WERI-Rb-1 (cell line): ENCODE results near the gene OMA1.

Experiments
- DNase-seq: peaks from one replicate; pipeline ENCODE4 v3.0.0-alpha.2; 2020
- H3K27ac ChIP-seq: fragments of 250-450 bp; sonication (Bioruptor Pico); 2 replicates; pipeline ENCODE4 v1.5.1; 2020; ENCODE audit warnings: mild to moderate bottlenecking, moderate library complexity
- H3K27me3 ChIP-seq: fragments of 250-450 bp; sonication (Bioruptor Pico); 2 replicates; pipeline ENCODE4 v1.5.1; 2021; ENCODE audit warnings: mild to moderate bottlenecking, low read depth, moderate library complexity; ENCODE audit not compliant: insufficient read depth, severe bottlenecking
- H3K36me3 ChIP-seq: fragments of 250-450 bp; sonication (Bioruptor Pico); 2 replicates; pipeline ENCODE4 v1.5.1; 2020; ENCODE audit warnings: mild to moderate bottlenecking, moderate library complexity
- H3K4me3 ChIP-seq: 2 replicates; pipeline ENCODE4 v1.5.1; 2011; ENCODE audit warnings: low read depth, mild to moderate bottlenecking, control low read depth, low read length
- H3K9me3 ChIP-seq: fragments of 250-450 bp; sonication (Bioruptor Pico); 2 replicates; pipeline ENCODE4 v1.5.1; 2021; ENCODE audit warnings: mild to moderate bottlenecking, moderate library complexity; ENCODE audit not compliant: severe bottlenecking
- CTCF ChIP-seq: IDR thresholded peaks from 2 replicates; pipeline ENCODE4 v1.5.1; 2011; ENCODE audit warnings: low read depth, mild to moderate bottlenecking, control low read depth, inconsistent platforms, low read length

Gene OMA1

GRCh38 chr1:58576727-58577653 lies 30.5 kb upstream of the OMA1 start, which contains the start of gene TACSTD2:
TACSTD2 (minus strand) TSS chr1:58577252; CDS start chr1:58577156, 96 bp downstream.
- no peak for DNase-seq
- no peak for TF ChIP-seq CTCF
- H3K9me3 ChIP-seq, result peaks cover 4% of the 10 kb centered on the region
- no peaks in the 10 kb centered on the region for H3K36me3 ChIP-seq
- H3K4me3 ChIP-seq, result no peak within 1 kb of the TSS
- H3K27me3 ChIP-seq, result no peaks in the 10 kb centered on the region
- no peak within 1 kb of the TSS for H3K27ac ChIP-seq

- H3K4me3 ChIP-seq, result no peak overlapping the region
- no peaks in the 10 kb centered on the region for H3K36me3 ChIP-seq
- no peaks in the 10 kb centered on the region for H3K27me3 ChIP-seq
- H3K27ac ChIP-seq, result no peak overlapping the region
- peaks cover 4% of the 10 kb centered on the region for H3K9me3 ChIP-seq
- no peak for TF ChIP-seq CTCF
- no peak for DNase-seq
Observed at GRCh38 chr1:58576325-58576726, 29.8 kb upstream of the OMA1 start.

GRCh38 chr1:58575551-58576324 lies 29.2 kb upstream of the OMA1 start:
- no peak for DNase-seq
- H3K27me3 ChIP-seq, result no peaks in the 10 kb centered on the region

GRCh38 chr1:58574816-58575215 lies 28.3 kb upstream of the OMA1 start:
- no peak for TF ChIP-seq CTCF
- no peak for DNase-seq
- Histone ChIP-seq H3K4me3 (no peak overlapping the region), H3K9me3 (peaks cover 4% of the 10 kb centered on the region), H3K27me3 (no peaks in the 10 kb centered on the region), H3K27ac (no peak overlapping the region), H3K36me3 (no peaks in the 10 kb centered on the region)

More at GRCh38 chr1:58575551-58576324, 29.2 kb upstream of the OMA1 start:
- H3K27ac ChIP-seq, result no peak overlapping the region
- no peak overlapping the region for H3K4me3 ChIP-seq
- H3K36me3 ChIP-seq, result no peaks in the 10 kb centered on the region
- H3K9me3 ChIP-seq, result peaks cover 4% of the 10 kb centered on the region
- no peak for TF ChIP-seq CTCF

GRCh38 chr1:58573705-58574591 lies 27.4 kb upstream of the OMA1 start:
- Histone ChIP-seq H3K4me3 (no peak overlapping the region), H3K36me3 (no peaks in the 10 kb centered on the region), H3K9me3 (peaks cover 4% of the 10 kb centered on the region), H3K27me3 (no peaks in the 10 kb centered on the region), H3K27ac (no peak overlapping the region)
- TF ChIP-seq CTCF, result no peak
- no peak for DNase-seq
